IPS-18c (cell line): ENCODE data around the gene EDN2.

Experiments
- H3K4me3 ChIP-seq: 2 replicates; pipeline ENCODE4 v1.7.0; 2013; ENCODE audit warnings: low read depth, mild to moderate bottlenecking, low read length, moderate library complexity; ENCODE audit not compliant: insufficient read depth
- H3K9me3 ChIP-seq: one replicate; pipeline ENCODE4 v1.6.1; 2013; ENCODE audit warnings: mild to moderate bottlenecking, low read length, moderate library complexity; ENCODE audit not compliant: control insufficient read depth, insufficient read depth

EDN2 gene

GRCh38 chr1:41442697-41443251 lies 41.7 kb downstream of the EDN2 start:
- Histone ChIP-seq H3K9me3 (peaks cover 10% of the 10 kb centered on the region), H3K4me3 (no peak overlapping the region)

- Histone ChIP-seq H3K9me3 (peaks cover 7% of the 10 kb centered on the region), H3K4me3 (no peak overlapping the region)
Observed at GRCh38 chr1:41440321-41441085, 44.0 kb downstream of the EDN2 start.

- H3K9me3 ChIP-seq, result peaks cover 4% of the 10 kb centered on the region
- H3K4me3 ChIP-seq, result no peak overlapping the region
Observed at GRCh38 chr1:41439234-41439633, 45.2 kb downstream of the EDN2 start.

GRCh38 chr1:41438711-41439110 lies 45.8 kb downstream of the EDN2 start:
- Histone ChIP-seq H3K4me3 (no peak overlapping the region), H3K9me3 (peaks cover 3% of the 10 kb centered on the region)

- Histone ChIP-seq H3K9me3 (no peaks in the 10 kb centered on the region), H3K4me3 (no peak overlapping the region)
Observed at GRCh38 chr1:41437011-41437355, 47.5 kb downstream of the EDN2 start.

- H3K9me3 ChIP-seq, result no peaks in the 10 kb centered on the region
- H3K4me3 ChIP-seq, result no peak overlapping the region
Observed at GRCh38 chr1:41436281-41437010, 48.0 kb downstream of the EDN2 start.

- Histone ChIP-seq H3K4me3 (no peak overlapping the region), H3K9me3 (no peaks in the 10 kb centered on the region)
Observed at GRCh38 chr1:41435570-41436178, 48.8 kb downstream of the EDN2 start.

- Histone ChIP-seq H3K4me3 (no peak overlapping the region), H3K9me3 (no peaks in the 10 kb centered on the region)
Observed at GRCh38 chr1:41434748-41435449, 49.6 kb downstream of the EDN2 start.

- Histone ChIP-seq H3K9me3 (no peaks in the 10 kb centered on the region), H3K4me3 (no peak overlapping the region)
Observed at GRCh38 chr1:41434306-41434705, 50.2 kb downstream of the EDN2 start.

- Histone ChIP-seq H3K4me3 (no peak overlapping the region), H3K9me3 (no peaks in the 10 kb centered on the region)
Observed at GRCh38 chr1:41433501-41433900, 51.0 kb downstream of the EDN2 start.

- H3K4me3 ChIP-seq, result no peak overlapping the region
Observed at GRCh38 chr1:41432481-41433280, 51.8 kb downstream of the EDN2 start.

GRCh38 chr1:41431490-41432350 lies 52.8 kb downstream of the EDN2 start:
- H3K4me3 ChIP-seq, result no peak overlapping the region
- H3K9me3 ChIP-seq, result no peaks in the 10 kb centered on the region

More at GRCh38 chr1:41432481-41433280, 51.8 kb downstream of the EDN2 start:
- no peaks in the 10 kb centered on the region for H3K9me3 ChIP-seq

- H3K4me3 ChIP-seq, result no peak overlapping the region
Observed at GRCh38 chr1:41430582-41430981, 53.9 kb downstream of the EDN2 start.

GRCh38 chr1:41430069-41430468 lies 54.4 kb downstream of the EDN2 start:
- Histone ChIP-seq H3K9me3 (no peaks in the 10 kb centered on the region), H3K4me3 (no peak overlapping the region)

More at GRCh38 chr1:41430582-41430981, 53.9 kb downstream of the EDN2 start:
- H3K9me3 ChIP-seq, result no peaks in the 10 kb centered on the region

- Histone ChIP-seq H3K9me3 (no peaks in the 10 kb centered on the region), H3K4me3 (no peak overlapping the region)
Observed at GRCh38 chr1:41429641-41430035, 54.8 kb downstream of the EDN2 start.
